GM04504 (cell line): ENCODE results near the gene DTHD1.

ENCODE experiments used
- DNase-seq: peaks from one replicate; pipeline ENCODE4 v3.0.0-alpha.2; 2012; ENCODE audit warnings: low read depth

Gene DTHD1

GRCh38 chr4:36281384-36282106 is at the start of gene DTHD1:
DTHD1 (plus strand) TSS chr4:36281616; CDS start chr4:36281759, 143 bp downstream.
- no peak for DNase-seq

- no peak for DNase-seq
These were observed 47.7 kb upstream of the DTHD1 start for GRCh38 chr4:36233567-36234266.

GRCh38 chr4:36235306-36235705 is 46.1 kb upstream of the DTHD1 start:
- no peak for DNase-seq

GRCh38 chr4:36236159-36236558 is 45.3 kb upstream of the DTHD1 start:
- DNase-seq = no peak

- no peak for DNase-seq
These were observed 43.8 kb upstream of the DTHD1 start for GRCh38 chr4:36237366-36238313.

GRCh38 chr4:36241771-36242170 is 39.6 kb upstream of the DTHD1 start:
- DNase-seq = no peak

- DNase-seq = no peak
These were observed 38.6 kb upstream of the DTHD1 start for GRCh38 chr4:36242629-36243354.

GRCh38 chr4:36243355-36244256 is 37.8 kb upstream of the DTHD1 start:
- no peak for DNase-seq

GRCh38 chr4:36244257-36245082 is 36.9 kb upstream of the DTHD1 start, which contains the start of gene ARAP2:
ARAP2 (minus strand) TSS chr4:36244514; CDS start chr4:36229486, 15,028 bp downstream.
- DNase-seq = no peak

- DNase-seq = no peak
These were observed 31.8 kb upstream of the DTHD1 start for GRCh38 chr4:36249610-36250009.

GRCh38 chr4:36251983-36252382 is 29.4 kb upstream of the DTHD1 start:
- no peak for DNase-seq

GRCh38 chr4:36254371-36254770 is 27.0 kb upstream of the DTHD1 start:
- DNase-seq = no peak

GRCh38 chr4:36255577-36255976 is 25.8 kb upstream of the DTHD1 start:
- DNase-seq = no peak

GRCh38 chr4:36256398-36256891 is 25.0 kb upstream of the DTHD1 start:
- DNase-seq = no peak

GRCh38 chr4:36260731-36261130 is 20.7 kb upstream of the DTHD1 start:
- DNase-seq = no peak

- DNase-seq = no peak
These were observed 17.1 kb upstream of the DTHD1 start for GRCh38 chr4:36264207-36264826.

GRCh38 chr4:36267486-36268268 is 13.7 kb upstream of the DTHD1 start:
- no peak for DNase-seq

GRCh38 chr4:36269101-36269500 is 12.3 kb upstream of the DTHD1 start:
- DNase-seq = no peak
